ENCODE data around the gene CHST11.

- no peak for TF ChIP-seq CTCF (conservative IDR thresholded peaks at IDR 0.05; ENCODE audit: low read depth, low read length)
- no peak for TF ChIP-seq EZH2 (IDR thresholded peaks at IDR 0.05; ENCODE audit: borderline replicate concordance, low read depth, low read length, poor library complexity, severe bottlenecking)
These were observed 344.3 kb downstream of the CHST11 start for GRCh38 chr12:104801005-104801404.

Measured in A673 (cell line).